ENCODE measurements around the gene MLPH.

The MLPH gene

DNA sequence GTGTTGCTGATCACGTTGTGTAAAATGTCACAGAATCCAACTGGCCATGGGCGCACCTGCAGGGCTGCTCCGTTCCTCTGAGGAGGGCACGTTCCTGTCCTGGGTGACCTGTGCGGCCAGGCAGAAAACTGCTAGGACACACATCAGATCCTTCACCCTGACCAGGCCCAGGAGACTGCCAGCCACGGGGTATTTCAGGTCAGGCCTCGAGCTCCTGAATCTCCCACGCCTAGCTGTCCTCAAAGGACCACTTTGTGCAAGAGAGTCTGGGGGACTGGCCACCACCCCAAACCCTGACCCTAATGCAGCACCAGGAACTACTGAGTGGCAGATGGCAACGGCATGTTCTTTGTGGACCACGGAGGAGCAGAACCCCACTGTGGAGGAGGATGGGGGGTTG, 90.4 kb downstream of the MLPH start:
- ChIA-PET CTCF (interaction anchor here (6.4 kb wide), 1 partner anchor 65 kb away, joined by 112 read pairs; no protein-coding TSS in a partner anchor), POLR2A (ENCODE audit: low non-redundant PET) (no interaction called here)
- TF ChIP-seq, protein P1, sequence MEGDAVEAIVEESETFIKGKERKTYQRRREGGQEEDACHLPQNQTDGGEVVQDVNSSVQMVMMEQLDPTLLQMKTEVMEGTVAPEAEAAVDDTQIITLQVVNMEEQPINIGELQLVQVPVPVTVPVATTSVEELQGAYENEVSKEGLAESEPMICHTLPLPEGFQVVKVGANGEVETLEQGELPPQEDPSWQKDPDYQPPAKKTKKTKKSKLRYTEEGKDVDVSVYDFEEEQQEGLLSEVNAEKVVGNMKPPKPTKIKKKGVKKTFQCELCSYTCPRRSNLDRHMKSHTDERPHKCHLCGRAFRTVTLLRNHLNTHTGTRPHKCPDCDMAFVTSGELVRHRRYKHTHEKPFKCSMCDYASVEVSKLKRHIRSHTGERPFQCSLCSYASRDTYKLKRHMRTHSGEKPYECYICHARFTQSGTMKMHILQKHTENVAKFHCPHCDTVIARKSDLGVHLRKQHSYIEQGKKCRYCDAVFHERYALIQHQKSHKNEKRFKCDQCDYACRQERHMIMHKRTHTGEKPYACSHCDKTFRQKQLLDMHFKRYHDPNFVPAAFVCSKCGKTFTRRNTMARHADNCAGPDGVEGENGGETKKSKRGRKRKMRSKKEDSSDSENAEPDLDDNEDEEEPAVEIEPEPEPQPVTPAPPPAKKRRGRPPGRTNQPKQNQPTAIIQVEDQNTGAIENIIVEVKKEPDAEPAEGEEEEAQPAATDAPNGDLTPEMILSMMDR (conservative IDR thresholded peaks at IDR 0.05; ENCODE audit: low read depth), result no peak
- DNase-seq (ENCODE audit: low spot score), result no peak
- H3K27ac ChIP-seq, result no peak overlapping the region

DNA sequence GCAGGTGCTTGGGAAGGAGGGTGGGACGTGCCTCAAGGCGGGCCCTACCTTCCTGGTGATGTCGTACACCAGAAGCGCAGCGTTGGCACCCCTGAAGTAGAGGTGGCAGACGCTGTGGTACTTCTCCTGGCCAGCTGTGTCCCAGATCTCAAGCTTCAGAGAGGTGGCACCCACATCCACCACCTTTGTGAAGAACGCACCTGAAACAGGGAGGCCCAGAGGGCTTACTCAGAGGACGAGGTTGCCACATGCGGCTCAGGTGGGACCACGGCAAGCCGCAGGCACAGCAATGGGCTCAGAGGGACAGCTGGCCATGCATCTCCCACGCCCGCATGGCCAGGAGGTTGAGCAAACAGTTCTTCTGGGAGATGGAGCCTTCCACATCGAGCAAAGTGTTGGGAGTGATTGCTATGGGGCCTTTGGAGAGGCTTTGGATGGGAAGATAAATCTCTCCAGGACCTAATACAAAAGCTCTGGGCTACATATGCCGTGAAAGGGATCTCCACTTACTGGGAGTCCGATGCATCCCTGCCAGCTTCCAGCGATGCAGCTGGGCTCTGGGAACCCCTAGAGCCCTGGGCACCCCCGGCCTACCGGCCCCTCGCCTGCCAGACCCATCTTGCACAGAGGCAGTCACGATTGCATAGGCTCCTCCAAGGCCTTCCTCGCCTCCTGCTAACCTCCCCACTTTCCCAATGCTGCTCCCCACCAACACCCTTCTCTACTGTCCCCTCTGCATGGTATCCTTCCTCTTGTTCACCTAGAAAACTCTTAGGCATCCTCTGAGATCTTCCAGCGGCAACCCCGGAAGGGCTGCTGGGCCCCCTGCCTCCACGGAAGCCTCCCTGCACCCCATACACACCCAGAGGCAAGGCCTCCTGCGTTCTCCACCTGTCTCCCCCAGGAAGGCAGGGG, 91.2 kb downstream of the MLPH start:
- TF ChIP-seq, protein P1 (conservative IDR thresholded peaks at IDR 0.05; ENCODE audit: low read depth), result no peak
- POLR2A ChIA-PET (ENCODE audit: low non-redundant PET), result no interaction called here
- CTCF ChIA-PET, result interaction anchor here (0.6 kb wide), 1 partner anchor 416 kb away, joined by 3 read pairs; no protein-coding TSS in a partner anchor
- no peak for DNase-seq (ENCODE audit: low spot score)
- H3K27ac ChIP-seq, result no peak overlapping the region

DNA sequence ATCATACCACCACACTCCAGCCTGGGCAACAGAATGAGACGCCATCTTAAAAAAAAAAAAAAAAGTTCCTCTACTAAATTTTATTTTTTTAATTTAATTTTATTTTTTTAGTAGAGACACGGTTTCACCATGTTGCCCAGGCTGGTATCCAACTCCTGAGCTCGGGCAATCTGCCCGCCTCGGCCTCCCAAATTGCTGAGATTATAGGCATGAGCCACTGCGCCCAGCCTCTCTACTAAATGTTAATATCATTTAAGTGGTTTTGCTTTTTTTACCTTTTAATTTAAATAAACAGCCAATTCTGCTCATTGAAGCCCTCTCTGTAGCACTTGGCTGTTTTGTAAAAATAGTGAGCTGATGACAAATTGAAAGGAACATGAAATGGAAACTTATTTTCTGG, 94.3 kb downstream of the MLPH start:
- TF ChIP-seq, protein P1 (conservative IDR thresholded peaks at IDR 0.05; ENCODE audit: low read depth), result no peak
- H3K27ac ChIP-seq, result peak overlapping the region; percentile 75; the same call in 1 of the 2 replicates
- ChIA-PET POLR2A (ENCODE audit: low non-redundant PET) (interaction anchor here (0.6 kb wide), 1 partner anchor 21 kb away, joined by 5 read pairs; no protein-coding TSS in a partner anchor), CTCF (interaction anchor here (0.9 to 1.9 kb wide), 3 partner anchors 9 to 163 kb away, joined by 4 to 10 read pairs (median 5); no protein-coding TSS in a partner anchor)
- no peak for DNase-seq (ENCODE audit: low spot score)

DNA sequence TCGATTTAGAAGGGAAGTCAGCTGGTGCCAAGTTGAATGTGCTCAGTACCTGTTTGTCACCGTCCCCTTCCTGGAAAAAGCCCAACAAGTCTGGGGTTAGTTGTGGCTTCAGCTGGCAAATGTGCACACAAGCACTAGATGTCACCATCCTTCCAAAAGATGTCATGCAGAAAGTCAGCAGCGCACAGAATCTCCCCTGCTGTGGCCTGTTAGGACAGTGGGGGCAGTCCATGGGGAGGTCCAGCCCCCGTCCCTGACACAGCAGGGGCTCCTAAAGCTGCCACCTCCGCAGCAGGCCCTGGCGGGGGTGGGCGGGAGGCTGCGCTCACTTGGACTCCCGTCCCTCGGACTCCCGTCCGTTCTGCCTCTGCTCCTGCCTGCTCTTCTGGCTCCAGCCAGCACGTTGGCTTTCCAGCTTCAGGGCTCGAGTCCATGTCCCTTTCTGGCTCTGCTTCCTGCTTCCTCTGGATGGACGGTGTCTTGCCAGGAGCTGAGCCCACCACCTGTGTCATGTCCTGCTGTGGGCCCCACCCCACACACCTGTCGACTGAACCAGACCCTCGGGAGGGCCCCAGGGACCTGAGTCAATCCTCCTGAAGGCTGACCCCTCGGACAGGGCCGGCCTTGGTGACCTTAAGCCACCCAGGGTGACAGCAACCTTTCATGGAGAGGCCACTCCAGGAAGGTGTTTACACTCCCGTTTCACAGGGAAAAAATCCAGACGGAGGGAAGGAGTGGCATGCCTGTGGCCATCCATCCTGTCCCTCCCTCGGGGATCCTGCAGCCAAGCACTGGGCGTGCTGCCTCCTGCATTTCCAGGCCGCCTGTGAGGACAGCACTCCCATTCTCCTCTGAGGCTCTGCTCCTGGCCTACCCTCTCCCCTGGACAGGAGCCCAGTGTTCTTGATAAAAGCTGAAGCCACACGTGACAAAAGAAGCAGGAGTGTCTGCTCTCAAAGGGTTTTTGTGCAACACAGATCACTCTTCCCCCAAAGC, 95.0 kb downstream of the MLPH start:
- DNase-seq (ENCODE audit: low spot score), result no peak
- ChIA-PET POLR2A (ENCODE audit: low non-redundant PET) (no interaction called here), CTCF (interaction anchor here (0.9 to 1.9 kb wide), 3 partner anchors 10 to 163 kb away, joined by 4 to 10 read pairs (median 5); no protein-coding TSS in a partner anchor)
- peak overlapping the region; percentile 75 for H3K27ac ChIP-seq
- TF ChIP-seq, protein P1 (conservative IDR thresholded peaks at IDR 0.05; ENCODE audit: low read depth), result peak; percentile 39; the same call in 1 of the 2 replicates

DNA sequence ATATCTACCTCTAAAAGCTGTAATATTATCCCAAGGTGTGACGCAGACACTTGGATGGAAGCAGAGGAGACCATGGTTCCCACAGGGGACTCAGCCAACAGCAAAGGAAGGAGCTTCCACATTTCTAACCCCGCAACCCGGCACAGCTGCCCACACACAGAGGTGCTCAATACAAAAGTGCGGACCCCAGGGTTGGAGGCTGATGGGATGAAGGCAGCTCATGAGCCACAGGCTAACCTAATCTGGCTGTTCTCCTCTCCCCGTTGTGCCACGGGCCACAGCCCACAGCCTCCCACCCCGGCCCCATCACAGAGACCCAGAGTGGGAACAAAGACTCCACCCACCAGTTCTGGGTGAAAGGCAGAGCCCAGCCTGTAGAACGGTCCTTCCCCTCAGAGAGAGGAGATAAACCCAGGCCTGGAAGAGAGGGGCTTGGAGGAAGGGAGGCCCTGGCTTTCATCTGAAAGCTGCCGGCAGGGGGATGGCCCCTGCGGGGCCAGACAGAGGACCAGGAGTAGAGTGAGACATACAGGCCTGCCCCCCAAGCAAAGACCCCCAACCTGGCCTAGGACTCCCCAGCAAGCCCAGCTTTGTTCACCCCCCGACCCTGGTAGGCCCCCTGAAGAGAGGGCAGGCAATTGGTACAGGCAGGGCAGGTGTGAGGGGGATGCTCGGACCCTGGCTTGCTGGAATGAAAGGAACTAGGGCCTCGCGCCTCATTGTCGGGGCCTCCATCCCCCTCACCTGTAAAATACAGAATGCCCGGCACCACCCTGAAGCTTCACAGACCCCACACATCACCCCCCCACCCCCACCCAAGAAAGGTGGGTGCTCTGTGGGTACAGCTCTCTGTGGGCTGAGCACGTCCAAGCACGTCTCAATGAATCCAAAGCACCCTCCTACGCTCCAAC, 96.6 kb downstream of the MLPH start:
- H3K27ac ChIP-seq, result no peak overlapping the region
- DNase-seq (ENCODE audit: low spot score), result no peak
- TF ChIP-seq, protein P1 (conservative IDR thresholded peaks at IDR 0.05; ENCODE audit: low read depth), result no peak
- CTCF ChIA-PET, result interaction anchor here (0.9 kb wide), 1 partner anchor 12 kb away, joined by 3 read pairs; no protein-coding TSS in a partner anchor
- POLR2A ChIA-PET (ENCODE audit: low non-redundant PET), result interaction anchor here (0.7 kb wide), 1 partner anchor 582 kb away, joined by 3 read pairs; no protein-coding TSS in a partner anchor

All from RWPE1 (cell line).